NCI-H128 (cell line): ENCODE data around the gene CDC42BPA.

Source experiments
- DNase-seq: peaks from one replicate; lab custom pipeline; 2025; ENCODE audit not compliant: unreplicated experiment; lab: John Stamatoyannopoulos, UW

CDC42BPA gene

GRCh38 chr1:227071895-227072587, 246.3 kb downstream of the CDC42BPA start:
- no peak for DNase-seq

GRCh38 chr1:227070638-227071285, 247.5 kb downstream of the CDC42BPA start:
- no peak for DNase-seq

GRCh38 chr1:227069490-227069889, 248.8 kb downstream of the CDC42BPA start:
- DNase-seq, result no peak

- no peak for DNase-seq
Measured at GRCh38 chr1:227068883-227069282, 249.4 kb downstream of the CDC42BPA start.

GRCh38 chr1:227066999-227067398, 251.3 kb downstream of the CDC42BPA start:
- no peak for DNase-seq

- DNase-seq, result no peak
Measured at GRCh38 chr1:227065311-227065710, 253.0 kb downstream of the CDC42BPA start.

- DNase-seq, result no peak
Measured at GRCh38 chr1:227062306-227062705, 256.0 kb downstream of the CDC42BPA start.

GRCh38 chr1:227059076-227059475, 259.2 kb downstream of the CDC42BPA start:
- DNase-seq, result no peak

GRCh38 chr1:227058321-227058751, 260.0 kb downstream of the CDC42BPA start:
- DNase-seq, result no peak

- DNase-seq, result no peak
Measured at GRCh38 chr1:227049253-227049652, 269.0 kb downstream of the CDC42BPA start.

- no peak for DNase-seq
Measured at GRCh38 chr1:227043755-227044154, 274.5 kb downstream of the CDC42BPA start.

GRCh38 chr1:227042292-227042691, 276.0 kb downstream of the CDC42BPA start:
- DNase-seq, result no peak

- no peak for DNase-seq
Measured at GRCh38 chr1:227038401-227038800, 279.9 kb downstream of the CDC42BPA start.

- no peak for DNase-seq
Measured at GRCh38 chr1:227037121-227037520, 281.2 kb downstream of the CDC42BPA start.

GRCh38 chr1:227035316-227035715, 283.0 kb downstream of the CDC42BPA start:
- no peak for DNase-seq

- no peak for DNase-seq
Measured at GRCh38 chr1:227033880-227034279, 284.4 kb downstream of the CDC42BPA start.

- no peak for DNase-seq
Measured at GRCh38 chr1:227032396-227032795, 285.9 kb downstream of the CDC42BPA start.

GRCh38 chr1:227016990-227017389, 301.3 kb downstream of the CDC42BPA start:
- no peak for DNase-seq

GRCh38 chr1:227010645-227011044, 307.6 kb downstream of the CDC42BPA start:
- no peak for DNase-seq

- DNase-seq, result no peak
Measured at GRCh38 chr1:227009937-227010336, 308.4 kb downstream of the CDC42BPA start.

- DNase-seq, result no peak
Measured at GRCh38 chr1:227006226-227006796, 312.0 kb downstream of the CDC42BPA start.

- DNase-seq, result no peak
Measured at GRCh38 chr1:227004796-227005195, 313.5 kb downstream of the CDC42BPA start.
